Fibroblast of villous mesenchyme (primary cell): ENCODE data around the gene TNPO3. TPM values are rescaled to one million over a fixed set of nuclear protein-coding genes. Genes with fewer than 3 reads are reported as not detected.

ENCODE experiments used
- DNase-seq: peaks from one replicate; pipeline ENCODE4 v3.0.0-alpha.2; 2010; ENCODE audit warnings: low read depth
- H3K4me3 ChIP-seq: 2 replicates; pipeline ENCODE4 v1.5.1; 2011; ENCODE audit warnings: low read depth, mild to moderate bottlenecking, low read length
- total RNA-seq: library from RNA; depleted of rRNA; stranded (reverse); fragments of >200 nt; gene quantifications from 2 replicates; pipeline ENCODE4 v1.2.3, GENCODE V29; 2012
- TF ChIP-seq, protein P1 (sequence below): IDR thresholded peaks from 2 replicates; pipeline ENCODE4 v1.5.1; 2012; ENCODE audit warnings: low read depth, mild to moderate bottlenecking, low read length; ENCODE audit not compliant: insufficient read depth

TNPO3 gene
- total RNA-seq, 1 donor = 60.9 TPM

DNA sequence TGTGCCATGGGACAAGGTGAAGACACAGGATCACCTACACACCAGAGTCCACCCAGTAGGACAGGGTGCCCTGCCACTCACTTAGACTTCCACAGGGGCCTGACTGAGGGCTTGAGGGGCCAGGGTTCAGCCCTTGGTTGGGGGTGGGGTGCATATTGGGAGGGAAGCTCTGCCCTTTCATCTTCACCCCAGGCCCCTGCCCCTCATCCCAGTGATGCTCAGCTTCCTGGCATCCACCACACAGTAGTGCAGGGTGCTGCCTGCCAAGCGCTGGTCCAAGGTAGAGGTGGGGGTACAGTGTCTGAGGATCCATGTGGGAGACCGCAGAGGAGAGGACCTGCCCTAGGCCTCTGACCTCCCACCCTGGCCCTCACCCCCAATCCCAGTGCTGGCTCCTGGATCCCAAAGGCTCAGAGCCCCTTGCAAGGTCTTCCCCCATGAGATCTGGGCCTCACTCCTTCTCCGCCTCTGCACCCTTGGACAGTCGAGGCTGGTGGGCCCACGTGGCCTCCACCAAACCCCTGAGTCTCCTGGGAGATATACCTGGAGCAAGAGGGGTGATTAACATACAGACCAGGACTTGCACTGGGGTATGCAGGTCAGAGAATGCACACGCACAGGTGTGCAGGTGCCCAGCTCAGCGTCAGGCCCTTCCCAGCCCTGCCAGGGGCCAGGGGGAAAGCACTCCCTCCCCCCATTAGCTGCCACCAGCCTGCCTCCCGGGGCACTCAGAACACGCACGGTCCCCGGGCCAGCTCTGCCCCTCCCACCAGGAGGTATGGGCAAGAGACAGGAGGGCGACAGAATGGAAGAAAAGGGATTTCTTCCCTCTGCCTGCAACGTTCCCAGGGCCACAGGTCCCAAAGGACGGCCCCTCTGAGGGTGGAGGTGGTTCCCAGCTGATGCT is 125.8 kb downstream of the TNPO3 start:
- no peak for DNase-seq
- TF ChIP-seq, protein P1, sequence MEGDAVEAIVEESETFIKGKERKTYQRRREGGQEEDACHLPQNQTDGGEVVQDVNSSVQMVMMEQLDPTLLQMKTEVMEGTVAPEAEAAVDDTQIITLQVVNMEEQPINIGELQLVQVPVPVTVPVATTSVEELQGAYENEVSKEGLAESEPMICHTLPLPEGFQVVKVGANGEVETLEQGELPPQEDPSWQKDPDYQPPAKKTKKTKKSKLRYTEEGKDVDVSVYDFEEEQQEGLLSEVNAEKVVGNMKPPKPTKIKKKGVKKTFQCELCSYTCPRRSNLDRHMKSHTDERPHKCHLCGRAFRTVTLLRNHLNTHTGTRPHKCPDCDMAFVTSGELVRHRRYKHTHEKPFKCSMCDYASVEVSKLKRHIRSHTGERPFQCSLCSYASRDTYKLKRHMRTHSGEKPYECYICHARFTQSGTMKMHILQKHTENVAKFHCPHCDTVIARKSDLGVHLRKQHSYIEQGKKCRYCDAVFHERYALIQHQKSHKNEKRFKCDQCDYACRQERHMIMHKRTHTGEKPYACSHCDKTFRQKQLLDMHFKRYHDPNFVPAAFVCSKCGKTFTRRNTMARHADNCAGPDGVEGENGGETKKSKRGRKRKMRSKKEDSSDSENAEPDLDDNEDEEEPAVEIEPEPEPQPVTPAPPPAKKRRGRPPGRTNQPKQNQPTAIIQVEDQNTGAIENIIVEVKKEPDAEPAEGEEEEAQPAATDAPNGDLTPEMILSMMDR = no peak

DNA sequence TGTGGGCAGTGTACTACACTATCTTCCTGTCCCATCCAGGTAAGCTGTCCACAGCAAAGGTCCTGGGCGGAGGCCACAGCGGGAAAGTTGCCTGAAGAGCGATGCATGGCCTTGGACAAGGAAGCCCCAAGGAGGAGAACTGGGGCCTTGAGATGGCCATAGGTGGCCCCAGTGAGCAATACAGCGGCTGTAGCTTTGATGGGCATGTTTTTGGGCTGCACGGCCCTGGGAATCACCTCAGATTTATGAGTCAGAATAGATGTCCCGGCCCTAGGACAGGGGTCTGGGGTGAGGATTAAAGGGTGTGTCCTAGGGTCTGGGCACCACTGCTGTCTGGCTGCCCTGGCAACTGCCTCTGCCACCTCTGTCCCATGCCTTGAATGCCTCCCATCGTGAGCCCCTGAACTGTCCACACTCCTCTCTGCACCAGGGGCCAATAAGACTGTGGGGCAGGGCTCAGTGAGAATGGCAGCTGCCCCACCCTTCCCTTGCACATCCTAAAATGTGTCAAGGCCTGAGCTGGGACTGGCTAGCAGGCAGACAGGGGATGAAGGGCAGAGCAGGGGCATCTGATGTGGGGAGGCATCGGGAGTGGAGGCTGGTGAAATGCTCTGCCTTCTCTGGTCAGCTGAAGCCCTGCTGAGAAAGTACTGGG is 126.6 kb downstream of the TNPO3 start:
- H3K4me3 ChIP-seq = no peak overlapping the region
- no peak for DNase-seq
- TF ChIP-seq, protein P1 = no peak

More for the DNA sequence above, 125.8 kb downstream of the TNPO3 start:
- H3K4me3 ChIP-seq = no peak overlapping the region

DNA sequence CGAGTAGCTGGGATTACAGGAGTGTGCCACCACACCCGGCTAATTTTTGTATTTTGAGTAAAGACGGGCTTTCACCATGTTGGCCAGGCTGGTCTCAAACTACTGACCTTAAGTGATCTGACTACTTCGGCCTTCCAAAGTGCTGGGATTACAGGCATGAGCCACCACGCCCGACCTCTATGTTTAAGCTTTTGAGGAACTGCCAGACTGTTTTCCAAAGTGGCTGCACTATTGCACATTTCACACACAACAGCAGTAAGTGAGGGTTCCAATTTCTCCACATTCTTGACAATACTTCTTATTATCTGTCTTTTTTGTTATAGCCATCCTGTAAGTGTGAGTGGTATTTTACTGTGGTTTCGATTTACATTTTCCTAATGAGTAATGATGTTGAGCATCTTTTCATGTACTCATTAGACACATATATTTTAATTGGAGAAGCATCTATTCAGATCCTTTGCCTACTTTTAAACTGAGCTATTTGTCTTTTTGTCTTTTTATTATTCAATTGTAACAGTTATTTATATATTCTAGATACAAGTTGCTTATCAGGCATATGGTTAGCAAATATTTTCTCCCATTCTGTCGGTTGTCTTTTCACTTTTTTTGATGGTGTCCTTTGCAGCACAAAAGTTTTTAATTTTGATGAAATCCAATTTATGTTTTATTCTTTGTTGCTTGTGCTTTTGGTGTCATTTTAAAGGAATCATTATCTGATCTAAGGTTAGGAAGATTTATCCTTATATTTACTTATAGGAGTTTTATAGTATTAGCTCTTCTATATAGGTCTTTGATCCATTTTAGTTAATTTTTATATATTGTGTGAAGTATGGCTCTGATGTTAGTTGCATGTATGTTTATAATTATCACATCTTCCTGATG is 130.0 kb downstream of the TNPO3 start:
- TF ChIP-seq, protein P1 = no peak
- H3K4me3 ChIP-seq = no peak overlapping the region
- DNase-seq = no peak

DNA sequence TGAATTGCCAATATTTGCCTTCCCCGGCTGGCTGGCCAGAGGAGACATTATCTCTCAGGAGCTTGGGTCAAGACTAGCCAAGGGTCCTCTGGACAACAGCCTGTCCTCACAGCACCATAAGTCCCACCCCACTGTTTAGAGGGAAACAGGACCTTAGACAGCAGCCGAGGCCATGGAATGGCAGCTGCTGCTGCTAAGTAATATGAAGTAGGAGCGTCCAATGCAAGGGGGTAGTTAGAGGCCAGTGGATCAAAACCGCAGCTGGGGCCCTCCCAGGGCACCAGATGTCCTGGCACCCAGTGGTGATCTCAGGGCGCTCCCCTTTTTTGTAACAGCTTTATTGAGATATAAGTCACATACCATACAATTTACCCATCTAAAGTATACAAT is 131.5 kb downstream of the TNPO3 start:
- H3K4me3 ChIP-seq = no peak overlapping the region
- DNase-seq = no peak
- TF ChIP-seq, protein P1 = no peak

DNA sequence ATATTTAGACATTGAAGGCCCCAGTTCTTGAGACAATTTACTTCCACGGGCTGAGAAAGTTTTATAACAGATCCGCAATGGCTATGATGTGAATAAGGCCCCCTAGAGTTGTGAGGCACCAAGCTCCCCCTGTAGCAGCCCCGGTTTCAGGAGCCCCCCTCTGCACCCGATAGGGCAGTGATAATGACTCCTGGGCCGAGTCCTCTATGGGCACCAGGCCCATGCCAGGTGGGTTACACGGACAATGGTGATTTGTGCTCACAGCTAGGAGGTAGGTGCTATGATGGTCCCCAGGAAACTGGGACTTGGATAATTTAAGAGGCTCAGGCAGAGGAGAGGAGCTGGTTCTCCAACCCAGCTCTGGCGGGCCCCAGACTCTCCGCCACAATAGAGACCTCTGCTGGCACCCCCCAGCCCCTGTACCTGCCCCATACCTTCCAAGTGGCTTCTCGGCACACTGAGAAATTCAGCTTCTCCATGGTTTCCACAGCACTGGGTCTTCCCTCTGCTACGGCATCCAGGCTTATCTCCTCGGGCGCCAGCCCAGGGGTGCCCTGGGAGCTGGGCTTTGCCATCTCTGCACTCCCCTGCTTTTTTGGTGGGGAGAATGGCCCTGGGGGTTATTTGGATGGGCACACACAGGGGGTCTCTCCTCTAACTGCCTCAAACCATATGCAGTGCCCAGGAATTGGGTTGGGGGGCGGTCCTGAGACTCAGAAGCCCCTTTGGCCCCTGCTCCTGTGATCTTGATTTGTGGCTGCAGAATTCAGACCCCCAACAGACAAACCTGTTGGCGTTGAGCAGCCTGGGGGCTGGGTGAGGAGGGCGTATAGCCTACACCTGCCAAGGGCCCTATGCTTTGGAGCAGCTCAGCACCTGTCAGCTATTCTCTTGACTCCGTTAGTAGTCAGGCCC is 132.2 kb downstream of the TNPO3 start:
- DNase-seq = no peak
- no peak overlapping the region for H3K4me3 ChIP-seq
- TF ChIP-seq, protein P1 = no peak
